ENCODE results near the gene LRIG1.

Gene LRIG1

GRCh38 chr3:66353039-66353438 lies 147.8 kb downstream of the LRIG1 start:
- no peak for DNase-seq (ENCODE audit: extremely low spot score)
- no peak for TF ChIP-seq CTCF (IDR thresholded peaks at IDR 0.05; ENCODE audit: control extremely low read depth, extremely low read depth, low read depth, missing control alignments)
- ChIA-PET POLR2A (no interaction called here), CTCF (interaction anchor here (1.1 to 1.9 kb wide), 3 partner anchors 9 to 15 kb away, joined by 3 to 5 read pairs (median 4); no protein-coding TSS in a partner anchor)

- POLR2A ChIA-PET, result no interaction called here
- CTCF ChIA-PET, result interaction anchor here (1.9 kb wide), 1 partner anchor 74 kb away, joined by 5 read pairs; no protein-coding TSS in a partner anchor
- DNase-seq (ENCODE audit: extremely low spot score), result no peak
- no peak for TF ChIP-seq CTCF (IDR thresholded peaks at IDR 0.05; ENCODE audit: control extremely low read depth, extremely low read depth, low read depth, missing control alignments)
Observed at GRCh38 chr3:66350601-66351000, 150.2 kb downstream of the LRIG1 start.

GRCh38 chr3:66348704-66349103 lies 152.1 kb downstream of the LRIG1 start:
- no peak for DNase-seq (ENCODE audit: extremely low spot score)
- no peak for TF ChIP-seq CTCF (IDR thresholded peaks at IDR 0.05; ENCODE audit: control extremely low read depth, extremely low read depth, low read depth, missing control alignments)
- CTCF ChIA-PET, result interaction anchor here (1.2 to 2.0 kb wide), 2 partner anchors 8 to 29 kb away, joined by 4 to 6 read pairs; no protein-coding TSS in a partner anchor
- POLR2A ChIA-PET, result no interaction called here

- ChIA-PET CTCF (interaction anchor here (0.7 to 1.5 kb wide), 5 partner anchors 9 to 477 kb away, joined by 3 to 5 read pairs (median 3); no protein-coding TSS in a partner anchor), POLR2A (no interaction called here)
- no peak for DNase-seq (ENCODE audit: extremely low spot score)
- TF ChIP-seq CTCF (IDR thresholded peaks at IDR 0.05; ENCODE audit: control extremely low read depth, extremely low read depth, low read depth, missing control alignments), result no peak
Observed at GRCh38 chr3:66344848-66345578, 155.8 kb downstream of the LRIG1 start.

GRCh38 chr3:66344391-66344811 lies 156.4 kb downstream of the LRIG1 start:
- POLR2A ChIA-PET, result no interaction called here
- DNase-seq (ENCODE audit: extremely low spot score), result no peak
- CTCF ChIA-PET, result interaction anchor here (1.3 to 1.5 kb wide), 4 partner anchors 9 to 478 kb away, joined by 3 to 5 read pairs (median 4); no protein-coding TSS in a partner anchor
- no peak for TF ChIP-seq CTCF (IDR thresholded peaks at IDR 0.05; ENCODE audit: control extremely low read depth, extremely low read depth, low read depth, missing control alignments)

GRCh38 chr3:66342717-66343356 lies 158.0 kb downstream of the LRIG1 start:
- ChIA-PET POLR2A (no interaction called here), CTCF (interaction anchor here (0.8 to 1.7 kb wide), 4 partner anchors 9 to 65 kb away, joined by 3 to 8 read pairs (median 3); no protein-coding TSS in a partner anchor)
- DNase-seq (ENCODE audit: extremely low spot score), result no peak
- no peak for TF ChIP-seq CTCF (IDR thresholded peaks at IDR 0.05; ENCODE audit: control extremely low read depth, extremely low read depth, low read depth, missing control alignments)

All from GM10248 (cell line).